Measurements from ENCODE around the gene HEBP2.

The HEBP2 gene

GRCh38 chr6:138383776-138384175 lies 20.2 kb upstream of the HEBP2 start:
- Histone ChIP-seq H3K27me3 (ENCODE audit: insufficient read depth, insufficient read length) (no peaks in the 10 kb centered on the region), H3K4me3 (ENCODE audit: insufficient read length, low read depth) (no peak overlapping the region), H3K9me3 (ENCODE audit: insufficient read depth, low read length) (no peaks in the 10 kb centered on the region), H3K36me3 (ENCODE audit: insufficient read depth, insufficient read length, low read length) (no peaks in the 10 kb centered on the region), H3K9ac (ENCODE audit: insufficient read length, low read depth) (no peak overlapping the region), H3K4me1 (ENCODE audit: insufficient read depth, insufficient read length) (no peaks in the 10 kb centered on the region)
- DNase-seq (ENCODE audit: low read depth, low spot score), result no peak
- TF ChIP-seq YY1 (IDR thresholded peaks at IDR 0.05; ENCODE audit: insufficient read depth, insufficient read length) (no peak), SUZ12 (IDR thresholded peaks at IDR 0.05; ENCODE audit: extremely low read depth, insufficient read depth, insufficient read length) (no peak), ZNF274 (IDR thresholded peaks at IDR 0.05; ENCODE audit: low read depth, low read length) (no peak)

- Histone ChIP-seq H3K4me1 (ENCODE audit: insufficient read depth, insufficient read length) (no peaks in the 10 kb centered on the region), H3K9ac (ENCODE audit: insufficient read length, low read depth) (no peak overlapping the region), H3K4me3 (ENCODE audit: insufficient read length, low read depth) (no peak overlapping the region), H3K36me3 (ENCODE audit: insufficient read depth, insufficient read length, low read length) (no peaks in the 10 kb centered on the region), H3K27me3 (ENCODE audit: insufficient read depth, insufficient read length) (no peaks in the 10 kb centered on the region), H3K9me3 (ENCODE audit: insufficient read depth, low read length) (no peaks in the 10 kb centered on the region)
- TF ChIP-seq ZNF274 (IDR thresholded peaks at IDR 0.05; ENCODE audit: low read depth, low read length) (no peak), YY1 (IDR thresholded peaks at IDR 0.05; ENCODE audit: insufficient read depth, insufficient read length) (no peak), SUZ12 (IDR thresholded peaks at IDR 0.05; ENCODE audit: extremely low read depth, insufficient read depth, insufficient read length) (no peak)
- no peak for DNase-seq (ENCODE audit: low read depth, low spot score)
Observed at GRCh38 chr6:138386897-138387296, 17.1 kb upstream of the HEBP2 start.

- H3K36me3 ChIP-seq (ENCODE audit: insufficient read depth, insufficient read length, low read length), result no peaks in the 10 kb centered on the region
- no peaks in the 10 kb centered on the region for H3K27me3 ChIP-seq (ENCODE audit: insufficient read depth, insufficient read length)
- DNase-seq (ENCODE audit: low read depth, low spot score), result no peak
- no peaks in the 10 kb centered on the region for H3K4me1 ChIP-seq (ENCODE audit: insufficient read depth, insufficient read length)
- no peak overlapping the region for H3K4me3 ChIP-seq (ENCODE audit: insufficient read length, low read depth)
- H3K9me3 ChIP-seq (ENCODE audit: insufficient read depth, low read length), result no peaks in the 10 kb centered on the region
- TF ChIP-seq YY1 (IDR thresholded peaks at IDR 0.05; ENCODE audit: insufficient read depth, insufficient read length), result no peak
- no peak overlapping the region for H3K9ac ChIP-seq (ENCODE audit: insufficient read length, low read depth)
Observed at GRCh38 chr6:138387577-138388368, 16.2 kb upstream of the HEBP2 start.

GRCh38 chr6:138389551-138389950 lies 14.5 kb upstream of the HEBP2 start:
- DNase-seq (ENCODE audit: low read depth, low spot score), result no peak
- Histone ChIP-seq H3K4me1 (ENCODE audit: insufficient read depth, insufficient read length) (no peaks in the 10 kb centered on the region), H3K9ac (ENCODE audit: insufficient read length, low read depth) (no peak overlapping the region), H3K36me3 (ENCODE audit: insufficient read depth, insufficient read length, low read length) (no peaks in the 10 kb centered on the region), H3K27me3 (ENCODE audit: insufficient read depth, insufficient read length) (no peaks in the 10 kb centered on the region), H3K4me3 (ENCODE audit: insufficient read length, low read depth) (no peak overlapping the region), H3K9me3 (ENCODE audit: insufficient read depth, low read length) (no peaks in the 10 kb centered on the region)
- TF ChIP-seq YY1 (IDR thresholded peaks at IDR 0.05; ENCODE audit: insufficient read depth, insufficient read length) (no peak), ZNF274 (IDR thresholded peaks at IDR 0.05; ENCODE audit: low read depth, low read length) (no peak), SUZ12 (IDR thresholded peaks at IDR 0.05; ENCODE audit: extremely low read depth, insufficient read depth, insufficient read length) (no peak)

GRCh38 chr6:138393871-138394783 lies 9.9 kb upstream of the HEBP2 start:
- Histone ChIP-seq H3K4me3 (ENCODE audit: insufficient read length, low read depth) (no peak overlapping the region), H3K9me3 (ENCODE audit: insufficient read depth, low read length) (no peaks in the 10 kb centered on the region), H3K9ac (ENCODE audit: insufficient read length, low read depth) (no peak overlapping the region), H3K27me3 (ENCODE audit: insufficient read depth, insufficient read length) (no peaks in the 10 kb centered on the region), H3K36me3 (ENCODE audit: insufficient read depth, insufficient read length, low read length) (no peaks in the 10 kb centered on the region), H3K4me1 (ENCODE audit: insufficient read depth, insufficient read length) (no peaks in the 10 kb centered on the region)
- TF ChIP-seq SUZ12 (IDR thresholded peaks at IDR 0.05; ENCODE audit: extremely low read depth, insufficient read depth, insufficient read length) (no peak), YY1 (IDR thresholded peaks at IDR 0.05; ENCODE audit: insufficient read depth, insufficient read length) (no peak), ZNF274 (IDR thresholded peaks at IDR 0.05; ENCODE audit: low read depth, low read length) (no peak)
- DNase-seq (ENCODE audit: low read depth, low spot score), result no peak

- no peaks in the 10 kb centered on the region for H3K27me3 ChIP-seq (ENCODE audit: insufficient read depth, insufficient read length)
- no peak for DNase-seq (ENCODE audit: low read depth, low spot score)
- TF ChIP-seq ZNF274 (IDR thresholded peaks at IDR 0.05; ENCODE audit: low read depth, low read length) (no peak), YY1 (IDR thresholded peaks at IDR 0.05; ENCODE audit: insufficient read depth, insufficient read length) (no peak), SUZ12 (IDR thresholded peaks at IDR 0.05; ENCODE audit: extremely low read depth, insufficient read depth, insufficient read length) (no peak)
Observed at GRCh38 chr6:138396709-138397108, 7.3 kb upstream of the HEBP2 start.

More at GRCh38 chr6:138396709-138397108, 7.3 kb upstream of the HEBP2 start:
- Histone ChIP-seq H3K4me3 (ENCODE audit: insufficient read length, low read depth) (no peak overlapping the region), H3K36me3 (ENCODE audit: insufficient read depth, insufficient read length, low read length) (no peaks in the 10 kb centered on the region), H3K9me3 (ENCODE audit: insufficient read depth, low read length) (no peaks in the 10 kb centered on the region), H3K9ac (ENCODE audit: insufficient read length, low read depth) (no peak overlapping the region), H3K4me1 (ENCODE audit: insufficient read depth, insufficient read length) (no peaks in the 10 kb centered on the region)
